Measurements from ENCODE around the gene RHBDF2. TPM values are rescaled to one million over a fixed set of nuclear protein-coding genes. Genes with fewer than 3 reads are reported as not detected.
A peak's percentile ranks its signal among the peaks of the same experiment; 100 is the strongest.
"Not testable (repeated sequence)": the region's sequence is repeated elsewhere in the genome, so short reads cannot be mapped to it uniquely, and the experiment has no call there.

RHBDF2 gene
- total RNA-seq, 1 donor from 2014 or later, result 47.8 TPM

GRCh38 chr17:76528156-76528527, 26.9 kb upstream of the RHBDF2 start:
- Histone ChIP-seq H3K27me3 (ENCODE audit: low read depth) (no peaks in the 10 kb centered on the region), H3K36me3 (no peaks in the 10 kb centered on the region), H3K4me3 (peak overlapping the region; percentile 22), H3K9me3 (no peaks in the 10 kb centered on the region), H3K4me1 (peaks cover 79% of the 10 kb centered on the region), H3K27ac (peak overlapping the region; percentile 90)
- ATAC-seq, result no peak
- no peak for DNase-seq
- TF ChIP-seq CTCF (IDR thresholded peaks at IDR 0.05), result no peak
- intact Hi-C loops (cut with DNase I), result no loop called here

GRCh38 chr17:76527430-76528111, 26.3 kb upstream of the RHBDF2 start:
- intact Hi-C loops (cut with DNase I), result no loop called here
- Histone ChIP-seq H3K27me3 (ENCODE audit: low read depth) (peaks cover 2% of the 10 kb centered on the region), H3K27ac (peak overlapping the region; percentile 90), H3K4me3 (peak overlapping the region; percentile 22), H3K4me1 (peaks cover 83% of the 10 kb centered on the region), H3K9me3 (no peaks in the 10 kb centered on the region), H3K36me3 (no peaks in the 10 kb centered on the region)
- DNase-seq (peak; percentile 68), ATAC-seq (peak; percentile 53 to 58)
- peak; percentile 22 for TF ChIP-seq CTCF (IDR thresholded peaks at IDR 0.05)

GRCh38 chr17:76527016-76527415, 25.8 kb upstream of the RHBDF2 start:
- intact Hi-C loops (cut with DNase I); ATAC-seq; H3K4me3 ChIP-seq; H3K36me3 ChIP-seq; H3K27me3 ChIP-seq (ENCODE audit: low read depth); H3K9me3 ChIP-seq; DNase-seq: not testable (repeated sequence)
- H3K4me1 ChIP-seq, result peaks cover 79% of the 10 kb centered on the region
- peak overlapping the region; percentile 90 for H3K27ac ChIP-seq

- Histone ChIP-seq H3K4me1 (peaks cover 63% of the 10 kb centered on the region), H3K27ac (peak overlapping the region; percentile 22)
- H3K36me3 ChIP-seq; H3K9me3 ChIP-seq; DNase-seq; H3K4me3 ChIP-seq; ATAC-seq; H3K27me3 ChIP-seq (ENCODE audit: low read depth); intact Hi-C loops (cut with DNase I): not testable (repeated sequence)
These were observed 24.2 kb upstream of the RHBDF2 start for GRCh38 chr17:76525513-76525833.

GRCh38 chr17:76524598-76525512, 23.6 kb upstream of the RHBDF2 start:
- ATAC-seq, result peak; percentile 18 to 31
- Histone ChIP-seq H3K36me3 (no peaks in the 10 kb centered on the region), H3K27me3 (ENCODE audit: low read depth) (peaks cover 7% of the 10 kb centered on the region), H3K9me3 (no peaks in the 10 kb centered on the region), H3K4me1 (peaks cover 57% of the 10 kb centered on the region), H3K4me3 (no peak overlapping the region), H3K27ac (peak overlapping the region; percentile 22)
- TF ChIP-seq CTCF (IDR thresholded peaks at IDR 0.05), result no peak
- peak; percentile 72 for DNase-seq
- intact Hi-C loops (cut with DNase I), result no loop called here

- peak; percentile 100 for TF ChIP-seq CTCF (IDR thresholded peaks at IDR 0.05)
- DNase-seq (peak; percentile 86), ATAC-seq (peak; percentile 84 to 86)
- no peaks in the 10 kb centered on the region for H3K9me3 ChIP-seq
- H3K36me3 ChIP-seq, result no peaks in the 10 kb centered on the region
- H3K4me3 ChIP-seq, result no peak overlapping the region
- intact Hi-C loops (cut with DNase I), result no loop called here
- H3K27ac ChIP-seq, result no peak overlapping the region
- peaks cover 42% of the 10 kb centered on the region for H3K4me1 ChIP-seq
- peaks cover 7% of the 10 kb centered on the region for H3K27me3 ChIP-seq (ENCODE audit: low read depth)
These were observed 22.1 kb upstream of the RHBDF2 start for GRCh38 chr17:76523084-76524037.

GRCh38 chr17:76521683-76522082, 20.5 kb upstream of the RHBDF2 start:
- intact Hi-C loops (cut with DNase I); H3K27me3 ChIP-seq (ENCODE audit: low read depth); DNase-seq; H3K9me3 ChIP-seq; ATAC-seq; H3K27ac ChIP-seq; H3K4me3 ChIP-seq; H3K36me3 ChIP-seq: not testable (repeated sequence)
- peaks cover 28% of the 10 kb centered on the region for H3K4me1 ChIP-seq

Data from lower lobe of right lung (tissue), 2 donors.